Tongue (tissue), 2 donors: ENCODE data around the gene PLBD2. TPM values are rescaled to one million over a fixed set of nuclear protein-coding genes. Genes with fewer than 3 reads are reported as not detected.

Experiments used
- DNase-seq: peaks from one replicate; pipeline ENCODE4 v3.0.0-alpha.2; 2015
- total RNA-seq: library from RNA; depleted of rRNA; stranded (reverse); fragments of >200 nt; gene quantifications from one replicate; pipeline ENCODE4 v1.2.3, GENCODE V29; 2014

PLBD2 gene
- total RNA-seq, 1 donor from 2014 or later: 17.4 TPM

- no peak for DNase-seq
These were observed 11.1 kb downstream of the PLBD2 start for GRCh38 chr12:113369391-113369985.

- DNase-seq: no peak
These were observed 12.7 kb downstream of the PLBD2 start for GRCh38 chr12:113370923-113371682.

- no peak for DNase-seq
These were observed 13.4 kb downstream of the PLBD2 start for GRCh38 chr12:113371808-113372207.

GRCh38 chr12:113372371-113372770 lies 14.0 kb downstream of the PLBD2 start:
- DNase-seq: no peak

GRCh38 chr12:113373440-113373839 lies 15.1 kb downstream of the PLBD2 start:
- DNase-seq: no peak

GRCh38 chr12:113373969-113374368 lies 15.6 kb downstream of the PLBD2 start:
- DNase-seq: no peak

GRCh38 chr12:113374823-113375428 lies 16.5 kb downstream of the PLBD2 start:
- DNase-seq: no peak

- no peak for DNase-seq
These were observed 19.9 kb downstream of the PLBD2 start for GRCh38 chr12:113378291-113378690.

- DNase-seq: no peak
These were observed 22.8 kb downstream of the PLBD2 start for GRCh38 chr12:113381220-113381619.

GRCh38 chr12:113382206-113382605 lies 23.8 kb downstream of the PLBD2 start:
- DNase-seq: no peak

GRCh38 chr12:113384778-113385177 lies 26.4 kb downstream of the PLBD2 start:
- no peak for DNase-seq

- DNase-seq: no peak
These were observed 27.0 kb downstream of the PLBD2 start for GRCh38 chr12:113385282-113385882.

GRCh38 chr12:113386866-113387566 lies 28.6 kb downstream of the PLBD2 start:
- DNase-seq: no peak

- no peak for DNase-seq
These were observed 29.2 kb downstream of the PLBD2 start for GRCh38 chr12:113387631-113388030.

GRCh38 chr12:113388351-113388750 lies 30.0 kb downstream of the PLBD2 start:
- no peak for DNase-seq

- DNase-seq: no peak
These were observed 32.0 kb downstream of the PLBD2 start for GRCh38 chr12:113390064-113391043.

GRCh38 chr12:113391145-113391544 lies 32.8 kb downstream of the PLBD2 start:
- no peak for DNase-seq

GRCh38 chr12:113391650-113392337 lies 33.4 kb downstream of the PLBD2 start:
- no peak for DNase-seq

GRCh38 chr12:113392520-113392919 lies 34.1 kb downstream of the PLBD2 start:
- DNase-seq: no peak

GRCh38 chr12:113392988-113393579 lies 34.7 kb downstream of the PLBD2 start:
- no peak for DNase-seq
